CD4-positive, alpha-beta T cell treated with Interferon gamma for 1 hour (primary cell): Measurements from ENCODE around the gene BPI.
"Not testable (repeated sequence)": the region's sequence is repeated elsewhere in the genome, so short reads cannot be mapped to it uniquely, and the experiment has no call there.

Experiments used
- DNase-seq: peaks from one replicate; pipeline ENCODE4 v3.0.0-alpha.2; 2020

BPI gene

GRCh38 chr20:38278763-38279162 lies 25.2 kb upstream of the BPI start:
- DNase-seq = no peak

- DNase-seq = not testable (repeated sequence)
Measured at GRCh38 chr20:38281176-38281915, 22.6 kb upstream of the BPI start.

- no peak for DNase-seq
Measured at GRCh38 chr20:38283236-38283635, 20.7 kb upstream of the BPI start.

- DNase-seq = not testable (repeated sequence)
Measured at GRCh38 chr20:38284066-38284650, 19.8 kb upstream of the BPI start.

GRCh38 chr20:38284893-38285444 lies 19.0 kb upstream of the BPI start:
- no peak for DNase-seq

GRCh38 chr20:38286586-38287531 lies 17.1 kb upstream of the BPI start:
- DNase-seq = no peak

GRCh38 chr20:38290829-38291814 lies 12.8 kb upstream of the BPI start:
- DNase-seq = no peak

GRCh38 chr20:38291966-38292365 lies 12.0 kb upstream of the BPI start:
- no peak for DNase-seq

GRCh38 chr20:38293491-38294065 lies 10.4 kb upstream of the BPI start:
- no peak for DNase-seq

GRCh38 chr20:38294076-38294591 lies 9.8 kb upstream of the BPI start:
- no peak for DNase-seq

- no peak for DNase-seq
Measured at GRCh38 chr20:38295811-38296210, 8.1 kb upstream of the BPI start.

GRCh38 chr20:38296433-38296832 lies 7.5 kb upstream of the BPI start:
- no peak for DNase-seq

GRCh38 chr20:38297916-38298674 lies 5.9 kb upstream of the BPI start:
- no peak for DNase-seq

GRCh38 chr20:38298768-38299288 lies 5.1 kb upstream of the BPI start:
- peak; percentile 36 for DNase-seq

- no peak for DNase-seq
Measured at GRCh38 chr20:38299963-38300362, 4.0 kb upstream of the BPI start.

- DNase-seq = no peak
Measured at GRCh38 chr20:38300438-38300837, 3.5 kb upstream of the BPI start.

GRCh38 chr20:38301309-38301708 lies 2.6 kb upstream of the BPI start:
- DNase-seq = no peak

- DNase-seq = no peak
Measured at GRCh38 chr20:38302786-38303185, 1.2 kb upstream of the BPI start.

- peak; percentile 43 for DNase-seq
Measured at GRCh38 chr20:38304845-38305447, 990 bp downstream of the BPI start.

- DNase-seq = no peak
Measured at GRCh38 chr20:38305541-38305940, 1.6 kb downstream of the BPI start.
